Measurements from ENCODE around the gene UTS2B. TPM values are rescaled to one million over a fixed set of nuclear protein-coding genes. Genes with fewer than 3 reads are reported as not detected.

Gene UTS2B
- total and polyA plus RNA-seq, 10 of the 15 experiments (the other 5 are each of a cell fraction or from before 2014, with no cell fraction given): 0.15 to 0.72 (median 0.44) TPM

DNA sequence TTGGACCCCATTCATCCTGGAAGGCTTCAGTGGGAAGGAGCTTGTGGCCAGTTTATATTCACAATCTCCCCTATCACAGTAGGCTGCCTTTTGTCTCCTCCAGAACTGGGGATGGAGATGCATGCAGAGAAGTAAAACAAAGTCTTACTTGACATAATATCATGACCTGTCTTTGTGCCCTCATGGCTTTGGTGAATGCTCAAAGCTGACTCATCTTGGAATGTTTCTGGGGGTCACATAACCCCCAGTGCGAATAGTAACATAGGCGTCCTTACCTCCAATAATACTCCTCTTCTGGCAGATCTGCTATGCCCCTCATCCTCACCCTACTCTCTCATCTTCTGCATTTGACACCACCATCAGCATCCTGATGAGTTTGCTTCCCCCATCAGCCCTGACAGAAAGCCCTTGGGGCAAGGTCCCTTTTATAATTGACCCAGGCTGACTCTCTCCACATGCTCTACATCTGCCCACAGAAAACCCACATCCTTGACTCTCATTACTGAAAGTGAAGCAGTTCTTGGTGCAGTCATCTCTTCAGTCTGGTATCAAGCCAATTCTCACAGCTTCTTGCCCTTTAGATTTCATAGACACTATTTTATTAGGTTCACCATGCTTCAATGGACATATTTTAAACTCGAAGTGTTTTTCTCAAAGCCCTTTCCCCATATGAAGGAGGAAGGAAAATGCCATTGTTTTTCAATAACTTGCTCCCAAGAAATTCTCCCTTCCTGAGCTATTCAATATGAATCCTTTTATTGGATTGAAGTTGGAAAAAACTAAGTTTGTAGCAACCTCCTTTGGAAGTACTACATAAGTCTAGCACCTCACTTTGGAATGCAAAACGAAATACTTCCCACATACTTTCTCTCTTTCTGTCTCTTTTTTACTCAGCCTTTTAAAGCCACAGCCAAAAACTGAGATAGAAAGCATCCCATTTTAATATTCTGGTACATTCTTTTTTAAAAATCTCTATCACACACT, 94.7 kb downstream of the UTS2B start (continued):
- TF ChIP-seq MXI1 (IDR thresholded peaks at IDR 0.05; ENCODE audit: low read depth, low read length) (no peak), ZSCAN29 (IDR thresholded peaks at IDR 0.05) (no peak), SMAD5 (IDR thresholded peaks at IDR 0.05; ENCODE audit: low read depth) (no peak), NFXL1 (IDR thresholded peaks at IDR 0.05; ENCODE audit: borderline replicate concordance) (no peak), CREB1 (IDR thresholded peaks at IDR 0.05; ENCODE audit: low read depth) (peak; percentile 53; the same call in 1 of the 2 replicates), GATAD2B (conservative IDR thresholded peaks at IDR 0.05; ENCODE audit: low read depth) (0 out of 2 replicates have a peak, but pooled peaks have one; percentile 15), NFYB (IDR thresholded peaks at IDR 0.05; ENCODE audit: insufficient read depth, low read depth, low read length) (no peak), SMAD1 (IDR thresholded peaks at IDR 0.05; ENCODE audit: low read depth, partially characterized antibody) (peak; percentile 63), CREM (IDR thresholded peaks at IDR 0.05; ENCODE audit: low read depth) (peak; percentile 81), RCOR1 (conservative IDR thresholded peaks at IDR 0.05; ENCODE audit: low read depth, low read length) (no peak), CBX5 (IDR thresholded peaks at IDR 0.05; ENCODE audit: low read depth) (0 out of 2 replicates have a peak, but pooled peaks have one; percentile 44), TCF3 (IDR thresholded peaks at IDR 0.05; ENCODE audit: borderline replicate concordance, insufficient read depth, low read depth, low read length) (0 out of 2 replicates have a peak, but pooled peaks have one; percentile 57), ETV6 (conservative IDR thresholded peaks at IDR 0.05 in 1 of 2, IDR thresholded peaks at IDR 0.05 in 1 of 2; ENCODE audit: borderline replicate concordance in 1 of 2, low read depth in 1 of 2) (peak in 1 of 2 experiments; percentile 82; a peak in 1 of 4 replicates), RAD21 (IDR thresholded peaks at IDR 0.05; ENCODE audit: insufficient read depth, low read depth, low read length) (peak; percentile 30; the same call in 1 of the 2 replicates), EP300 (IDR thresholded peaks at IDR 0.05; ENCODE audit: borderline replicate concordance in 1 of 2, control insufficient read depth in 1 of 2, low read depth in 2 of 2, low read length in 2 of 2) (peak; percentile 64 to 68; a peak in 2 of 4 replicates), SP1 (IDR thresholded peaks at IDR 0.05; ENCODE audit: low read depth, low read length) (peak; percentile 29)
- TF ChIP-seq, protein P1, sequence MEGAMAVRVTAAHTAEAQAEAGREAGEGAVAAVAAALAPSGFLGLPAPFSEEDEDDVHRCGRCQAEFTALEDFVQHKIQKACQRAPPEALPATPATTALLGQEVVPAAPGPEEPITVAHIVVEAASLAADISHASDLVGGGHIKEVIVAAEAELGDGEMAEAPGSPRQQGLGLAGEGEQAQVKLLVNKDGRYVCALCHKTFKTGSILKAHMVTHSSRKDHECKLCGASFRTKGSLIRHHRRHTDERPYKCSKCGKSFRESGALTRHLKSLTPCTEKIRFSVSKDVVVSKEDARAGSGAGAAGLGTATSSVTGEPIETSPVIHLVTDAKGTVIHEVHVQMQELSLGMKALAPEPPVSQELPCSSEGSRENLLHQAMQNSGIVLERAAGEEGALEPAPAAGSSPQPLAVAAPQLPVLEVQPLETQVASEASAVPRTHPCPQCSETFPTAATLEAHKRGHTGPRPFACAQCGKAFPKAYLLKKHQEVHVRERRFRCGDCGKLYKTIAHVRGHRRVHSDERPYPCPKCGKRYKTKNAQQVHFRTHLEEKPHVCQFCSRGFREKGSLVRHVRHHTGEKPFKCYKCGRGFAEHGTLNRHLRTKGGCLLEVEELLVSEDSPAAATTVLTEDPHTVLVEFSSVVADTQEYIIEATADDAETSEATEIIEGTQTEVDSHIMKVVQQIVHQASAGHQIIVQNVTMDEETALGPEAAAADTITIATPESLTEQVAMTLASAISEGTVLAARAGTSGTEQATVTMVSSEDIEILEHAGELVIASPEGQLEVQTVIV (IDR thresholded peaks at IDR 0.05; ENCODE audit: borderline replicate concordance, partially characterized antibody): no peak
- TF ChIP-seq, protein P2, sequence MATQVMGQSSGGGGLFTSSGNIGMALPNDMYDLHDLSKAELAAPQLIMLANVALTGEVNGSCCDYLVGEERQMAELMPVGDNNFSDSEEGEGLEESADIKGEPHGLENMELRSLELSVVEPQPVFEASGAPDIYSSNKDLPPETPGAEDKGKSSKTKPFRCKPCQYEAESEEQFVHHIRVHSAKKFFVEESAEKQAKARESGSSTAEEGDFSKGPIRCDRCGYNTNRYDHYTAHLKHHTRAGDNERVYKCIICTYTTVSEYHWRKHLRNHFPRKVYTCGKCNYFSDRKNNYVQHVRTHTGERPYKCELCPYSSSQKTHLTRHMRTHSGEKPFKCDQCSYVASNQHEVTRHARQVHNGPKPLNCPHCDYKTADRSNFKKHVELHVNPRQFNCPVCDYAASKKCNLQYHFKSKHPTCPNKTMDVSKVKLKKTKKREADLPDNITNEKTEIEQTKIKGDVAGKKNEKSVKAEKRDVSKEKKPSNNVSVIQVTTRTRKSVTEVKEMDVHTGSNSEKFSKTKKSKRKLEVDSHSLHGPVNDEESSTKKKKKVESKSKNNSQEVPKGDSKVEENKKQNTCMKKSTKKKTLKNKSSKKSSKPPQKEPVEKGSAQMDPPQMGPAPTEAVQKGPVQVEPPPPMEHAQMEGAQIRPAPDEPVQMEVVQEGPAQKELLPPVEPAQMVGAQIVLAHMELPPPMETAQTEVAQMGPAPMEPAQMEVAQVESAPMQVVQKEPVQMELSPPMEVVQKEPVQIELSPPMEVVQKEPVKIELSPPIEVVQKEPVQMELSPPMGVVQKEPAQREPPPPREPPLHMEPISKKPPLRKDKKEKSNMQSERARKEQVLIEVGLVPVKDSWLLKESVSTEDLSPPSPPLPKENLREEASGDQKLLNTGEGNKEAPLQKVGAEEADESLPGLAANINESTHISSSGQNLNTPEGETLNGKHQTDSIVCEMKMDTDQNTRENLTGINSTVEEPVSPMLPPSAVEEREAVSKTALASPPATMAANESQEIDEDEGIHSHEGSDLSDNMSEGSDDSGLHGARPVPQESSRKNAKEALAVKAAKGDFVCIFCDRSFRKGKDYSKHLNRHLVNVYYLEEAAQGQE (IDR thresholded peaks at IDR 0.05; ENCODE audit: low read depth, low read length): no peak
- TF ChIP-seq, protein P3, sequence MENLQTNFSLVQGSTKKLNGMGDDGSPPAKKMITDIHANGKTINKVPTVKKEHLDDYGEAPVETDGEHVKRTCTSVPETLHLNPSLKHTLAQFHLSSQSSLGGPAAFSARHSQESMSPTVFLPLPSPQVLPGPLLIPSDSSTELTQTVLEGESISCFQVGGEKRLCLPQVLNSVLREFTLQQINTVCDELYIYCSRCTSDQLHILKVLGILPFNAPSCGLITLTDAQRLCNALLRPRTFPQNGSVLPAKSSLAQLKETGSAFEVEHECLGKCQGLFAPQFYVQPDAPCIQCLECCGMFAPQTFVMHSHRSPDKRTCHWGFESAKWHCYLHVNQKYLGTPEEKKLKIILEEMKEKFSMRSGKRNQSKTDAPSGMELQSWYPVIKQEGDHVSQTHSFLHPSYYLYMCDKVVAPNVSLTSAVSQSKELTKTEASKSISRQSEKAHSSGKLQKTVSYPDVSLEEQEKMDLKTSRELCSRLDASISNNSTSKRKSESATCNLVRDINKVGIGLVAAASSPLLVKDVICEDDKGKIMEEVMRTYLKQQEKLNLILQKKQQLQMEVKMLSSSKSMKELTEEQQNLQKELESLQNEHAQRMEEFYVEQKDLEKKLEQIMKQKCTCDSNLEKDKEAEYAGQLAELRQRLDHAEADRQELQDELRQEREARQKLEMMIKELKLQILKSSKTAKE (IDR thresholded peaks at IDR 0.05; ENCODE audit: low read depth, poor library complexity, severe bottlenecking): peak; percentile 88
